C4-2B (cell line): ENCODE results near the gene C1QTNF9B.

Source experiments
- ZFX ChIP-seq: fragments of 450-650 bp; IDR thresholded peaks from 2 replicates; pipeline ENCODE4 v1.6.1; 2017
- TF ChIP-seq, protein P1 (sequence below): fragments of 450-650 bp; conservative IDR thresholded peaks from 2 replicates; pipeline ENCODE4 v1.5.1; 2017; ENCODE audit warnings: mild to moderate bottlenecking

- TF ChIP-seq, protein P1, sequence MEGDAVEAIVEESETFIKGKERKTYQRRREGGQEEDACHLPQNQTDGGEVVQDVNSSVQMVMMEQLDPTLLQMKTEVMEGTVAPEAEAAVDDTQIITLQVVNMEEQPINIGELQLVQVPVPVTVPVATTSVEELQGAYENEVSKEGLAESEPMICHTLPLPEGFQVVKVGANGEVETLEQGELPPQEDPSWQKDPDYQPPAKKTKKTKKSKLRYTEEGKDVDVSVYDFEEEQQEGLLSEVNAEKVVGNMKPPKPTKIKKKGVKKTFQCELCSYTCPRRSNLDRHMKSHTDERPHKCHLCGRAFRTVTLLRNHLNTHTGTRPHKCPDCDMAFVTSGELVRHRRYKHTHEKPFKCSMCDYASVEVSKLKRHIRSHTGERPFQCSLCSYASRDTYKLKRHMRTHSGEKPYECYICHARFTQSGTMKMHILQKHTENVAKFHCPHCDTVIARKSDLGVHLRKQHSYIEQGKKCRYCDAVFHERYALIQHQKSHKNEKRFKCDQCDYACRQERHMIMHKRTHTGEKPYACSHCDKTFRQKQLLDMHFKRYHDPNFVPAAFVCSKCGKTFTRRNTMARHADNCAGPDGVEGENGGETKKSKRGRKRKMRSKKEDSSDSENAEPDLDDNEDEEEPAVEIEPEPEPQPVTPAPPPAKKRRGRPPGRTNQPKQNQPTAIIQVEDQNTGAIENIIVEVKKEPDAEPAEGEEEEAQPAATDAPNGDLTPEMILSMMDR: no peak
- no peak for TF ChIP-seq ZFX
Measured at GRCh38 chr13:23905766-23906165, 8.5 kb upstream of the C1QTNF9B start.
